Measurements from ENCODE around the gene C9orf50.

Gene C9orf50

DNA sequence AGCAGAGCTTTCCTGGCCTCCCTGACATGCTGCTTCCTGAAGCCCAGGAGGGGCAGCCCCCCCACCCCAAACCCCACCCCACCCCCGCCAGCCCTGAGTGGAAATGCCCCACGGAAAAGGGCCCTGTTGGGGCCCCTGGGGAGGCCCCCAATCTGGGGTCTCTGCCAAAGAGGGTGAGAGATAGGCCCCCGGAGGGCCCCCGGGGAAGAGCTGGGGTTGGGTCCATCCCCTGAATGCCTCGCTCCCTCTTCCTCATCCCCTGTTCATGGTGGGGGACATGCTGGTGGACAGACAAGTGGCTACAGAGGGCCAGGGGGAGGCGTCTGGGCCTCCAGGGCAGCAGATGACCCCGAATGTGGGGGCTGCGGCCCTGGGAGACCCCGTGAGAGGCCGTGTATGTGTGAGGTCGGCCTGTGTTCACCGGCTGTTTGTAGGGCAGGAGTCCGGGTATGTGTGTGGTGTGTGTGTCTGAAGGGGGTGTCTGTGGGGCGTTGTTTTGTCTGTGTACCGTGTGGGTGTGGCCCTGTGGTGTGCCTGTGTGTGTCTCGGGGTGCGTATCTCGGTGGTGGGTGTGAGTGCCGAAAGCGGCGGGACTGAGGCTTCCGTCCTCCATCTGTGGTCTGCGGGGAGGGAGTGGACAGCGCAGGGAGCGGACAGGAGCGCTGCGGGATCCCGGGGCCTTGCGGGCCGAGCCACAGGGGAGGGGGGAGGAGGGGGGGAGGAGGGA lies 11.3 kb downstream of the C9orf50 start:
- Histone ChIP-seq H3K4me1 (ENCODE audit: insufficient read depth, low read length) (peaks cover 23% of the 10 kb centered on the region), H3K36me3 (ENCODE audit: insufficient read depth, low read length) (no peaks in the 10 kb centered on the region), H2AFZ (ENCODE audit: low read depth, low read length) (no peak overlapping the region), H3K4me3 (ENCODE audit: low read length) (no peak overlapping the region), H3K9me3 (ENCODE audit: low read length) (no peaks in the 10 kb centered on the region), H3K27me3 (ENCODE audit: insufficient read depth, low read length) (no peaks in the 10 kb centered on the region)

DNA sequence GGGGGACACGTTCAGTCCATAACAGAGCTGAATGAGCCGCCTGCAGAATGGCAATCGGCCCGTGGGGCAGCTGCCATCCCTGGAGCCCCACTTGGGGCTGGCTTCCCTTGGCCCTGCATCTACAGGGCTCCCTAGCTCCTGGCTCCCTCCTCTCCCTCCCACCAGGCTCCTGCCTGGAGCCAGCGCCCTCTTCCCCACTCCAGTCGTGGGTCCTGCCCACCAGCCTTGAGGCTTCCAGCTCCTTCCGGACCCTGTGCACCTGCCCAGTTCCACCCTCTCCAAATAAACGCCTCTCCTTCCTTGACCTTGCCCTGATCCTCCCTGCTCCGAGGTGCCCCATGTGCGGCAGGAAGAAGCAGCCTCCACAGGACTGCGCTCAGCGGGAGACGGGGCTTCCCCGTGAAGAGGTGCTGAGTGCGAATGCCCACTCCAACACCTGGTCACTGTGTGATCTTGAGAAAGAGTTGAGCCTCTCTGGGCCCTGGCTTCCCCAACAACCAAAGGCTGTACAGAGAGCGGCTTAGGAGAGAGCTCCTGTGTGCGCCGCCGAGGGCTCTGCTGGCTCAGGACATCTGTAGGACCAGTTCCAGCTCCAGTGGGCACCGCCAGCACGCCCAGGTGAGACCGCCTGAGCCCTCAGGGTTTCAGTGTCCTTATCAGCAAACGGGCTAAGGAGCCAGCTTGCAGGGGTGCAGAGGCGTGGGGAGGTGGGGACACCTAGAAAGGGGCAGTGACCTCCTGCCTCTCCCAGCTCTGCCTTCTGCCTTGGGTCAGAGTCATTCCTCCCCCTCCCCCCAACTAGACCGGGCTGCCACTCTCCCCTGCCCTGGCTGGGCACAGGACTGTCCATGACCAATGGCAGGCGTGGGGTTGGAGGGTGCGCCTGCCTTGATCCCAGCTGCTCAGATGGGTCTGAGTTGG lies 12.1 kb downstream of the C9orf50 start:
- no peaks in the 10 kb centered on the region for H3K36me3 ChIP-seq (ENCODE audit: insufficient read depth, low read length)
- H2AFZ ChIP-seq (ENCODE audit: low read depth, low read length) = no peak overlapping the region
- peaks cover 19% of the 10 kb centered on the region for H3K4me1 ChIP-seq (ENCODE audit: insufficient read depth, low read length)
- no peak overlapping the region for H3K4me3 ChIP-seq (ENCODE audit: low read length)
- no peaks in the 10 kb centered on the region for H3K27me3 ChIP-seq (ENCODE audit: insufficient read depth, low read length)
- no peaks in the 10 kb centered on the region for H3K9me3 ChIP-seq (ENCODE audit: low read length)

GRCh38 chr9:129607027-129607387 lies 13.9 kb downstream of the C9orf50 start:
- H3K36me3 ChIP-seq (ENCODE audit: insufficient read depth, low read length) = no peaks in the 10 kb centered on the region
- no peak overlapping the region for H2AFZ ChIP-seq (ENCODE audit: low read depth, low read length)
- peaks cover 18% of the 10 kb centered on the region for H3K4me1 ChIP-seq (ENCODE audit: insufficient read depth, low read length)
- no peaks in the 10 kb centered on the region for H3K27me3 ChIP-seq (ENCODE audit: insufficient read depth, low read length)
- no peaks in the 10 kb centered on the region for H3K9me3 ChIP-seq (ENCODE audit: low read length)
- no peak overlapping the region for H3K4me3 ChIP-seq (ENCODE audit: low read length)

DNA sequence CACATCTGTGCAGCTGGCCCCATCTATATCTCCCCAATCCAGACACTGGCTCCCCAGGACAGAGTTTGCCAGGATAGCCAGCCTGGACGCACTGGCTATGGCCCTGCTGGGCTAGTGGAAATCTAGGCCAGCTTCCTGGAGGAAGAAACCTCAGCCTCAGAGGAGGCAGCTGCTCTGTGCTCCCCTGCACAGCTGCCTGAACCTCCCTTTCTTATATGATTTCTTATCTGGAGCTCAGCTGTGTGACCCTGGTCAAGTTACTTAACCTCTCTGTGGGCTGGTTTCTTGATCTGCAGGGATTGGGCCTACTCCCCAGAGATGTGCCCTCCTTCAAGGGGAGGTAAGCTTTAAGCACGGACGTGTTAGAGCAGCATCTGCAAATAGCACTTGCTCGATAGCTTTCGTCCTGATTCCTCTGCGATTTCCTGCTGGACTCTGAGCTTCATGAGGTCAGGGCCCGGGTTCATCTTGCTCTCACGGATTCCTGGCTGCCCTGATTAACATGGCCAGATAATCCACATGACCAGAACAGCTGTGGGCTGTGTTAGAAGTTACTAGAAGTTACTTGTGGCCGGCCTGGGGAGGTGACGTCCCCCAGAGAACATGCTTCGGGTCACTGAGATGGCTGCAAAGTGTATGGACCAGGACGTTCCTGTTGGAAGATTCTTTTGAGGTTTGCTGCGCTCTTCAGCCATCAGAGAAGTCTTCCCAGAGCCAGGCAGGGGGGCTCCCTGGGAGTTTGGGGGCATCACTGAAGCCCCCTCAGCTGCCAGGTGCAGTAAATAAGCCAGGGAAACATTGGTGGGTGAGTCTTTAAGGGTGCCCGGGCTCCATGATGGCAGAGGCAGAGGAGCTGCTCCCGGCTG lies 14.5 kb downstream of the C9orf50 start:
- no peaks in the 10 kb centered on the region for H3K9me3 ChIP-seq (ENCODE audit: low read length)
- H3K36me3 ChIP-seq (ENCODE audit: insufficient read depth, low read length) = no peaks in the 10 kb centered on the region
- peaks cover 18% of the 10 kb centered on the region for H3K4me1 ChIP-seq (ENCODE audit: insufficient read depth, low read length)
- no peaks in the 10 kb centered on the region for H3K27me3 ChIP-seq (ENCODE audit: insufficient read depth, low read length)
- no peak overlapping the region for H2AFZ ChIP-seq (ENCODE audit: low read depth, low read length)
- H3K4me3 ChIP-seq (ENCODE audit: low read length) = no peak overlapping the region

DNA sequence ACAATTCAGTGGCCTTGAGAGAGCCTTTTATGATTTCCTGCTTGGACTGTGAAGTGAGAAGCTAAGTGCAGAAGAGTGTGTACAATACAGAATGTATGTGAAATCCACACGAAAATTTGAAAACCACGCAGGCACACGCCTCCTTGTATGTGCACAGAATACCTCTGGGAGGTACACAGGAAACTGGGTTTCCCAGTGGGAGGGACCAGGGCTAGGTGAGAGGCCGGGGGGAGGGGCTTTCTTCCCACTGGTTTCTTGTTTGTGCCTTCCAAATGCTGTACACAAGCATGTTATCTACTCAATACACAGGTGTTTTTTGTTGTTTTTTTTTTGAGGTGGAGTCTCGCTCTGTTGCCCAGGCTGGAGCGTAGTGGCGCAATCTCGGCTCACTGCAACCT lies 16.1 kb downstream of the C9orf50 start:
- Histone ChIP-seq H3K4me3 (ENCODE audit: low read length) (no peak overlapping the region), H3K27me3 (ENCODE audit: insufficient read depth, low read length) (no peaks in the 10 kb centered on the region), H3K36me3 (ENCODE audit: insufficient read depth, low read length) (no peaks in the 10 kb centered on the region), H3K4me1 (ENCODE audit: insufficient read depth, low read length) (peaks cover 13% of the 10 kb centered on the region), H2AFZ (ENCODE audit: low read depth, low read length) (no peak overlapping the region), H3K9me3 (ENCODE audit: low read length) (no peaks in the 10 kb centered on the region)

- Histone ChIP-seq H3K27me3 (ENCODE audit: insufficient read depth, low read length) (no peaks in the 10 kb centered on the region), H3K36me3 (ENCODE audit: insufficient read depth, low read length) (no peaks in the 10 kb centered on the region), H2AFZ (ENCODE audit: low read depth, low read length) (no peak overlapping the region), H3K4me3 (ENCODE audit: low read length) (no peak overlapping the region), H3K9me3 (ENCODE audit: low read length) (no peaks in the 10 kb centered on the region), H3K4me1 (ENCODE audit: insufficient read depth, low read length) (peaks cover 10% of the 10 kb centered on the region)
These were observed 16.7 kb downstream of the C9orf50 start for GRCh38 chr9:129604056-129604765.

- Histone ChIP-seq H3K9me3 (ENCODE audit: low read length) (no peaks in the 10 kb centered on the region), H2AFZ (ENCODE audit: low read depth, low read length) (no peak overlapping the region), H3K27me3 (ENCODE audit: insufficient read depth, low read length) (no peaks in the 10 kb centered on the region), H3K4me1 (ENCODE audit: insufficient read depth, low read length) (peaks cover 17% of the 10 kb centered on the region), H3K4me3 (ENCODE audit: low read length) (no peak overlapping the region), H3K36me3 (ENCODE audit: insufficient read depth, low read length) (no peaks in the 10 kb centered on the region)
These were observed 18.1 kb downstream of the C9orf50 start for GRCh38 chr9:129602598-129603415.

- Histone ChIP-seq H3K4me3 (ENCODE audit: low read length) (no peak overlapping the region), H3K9me3 (ENCODE audit: low read length) (no peaks in the 10 kb centered on the region), H3K36me3 (ENCODE audit: insufficient read depth, low read length) (no peaks in the 10 kb centered on the region), H3K27me3 (ENCODE audit: insufficient read depth, low read length) (no peaks in the 10 kb centered on the region), H3K4me1 (ENCODE audit: insufficient read depth, low read length) (peaks cover 20% of the 10 kb centered on the region), H2AFZ (ENCODE audit: low read depth, low read length) (no peak overlapping the region)
These were observed 19.7 kb downstream of the C9orf50 start for GRCh38 chr9:129601082-129601674.

DNA sequence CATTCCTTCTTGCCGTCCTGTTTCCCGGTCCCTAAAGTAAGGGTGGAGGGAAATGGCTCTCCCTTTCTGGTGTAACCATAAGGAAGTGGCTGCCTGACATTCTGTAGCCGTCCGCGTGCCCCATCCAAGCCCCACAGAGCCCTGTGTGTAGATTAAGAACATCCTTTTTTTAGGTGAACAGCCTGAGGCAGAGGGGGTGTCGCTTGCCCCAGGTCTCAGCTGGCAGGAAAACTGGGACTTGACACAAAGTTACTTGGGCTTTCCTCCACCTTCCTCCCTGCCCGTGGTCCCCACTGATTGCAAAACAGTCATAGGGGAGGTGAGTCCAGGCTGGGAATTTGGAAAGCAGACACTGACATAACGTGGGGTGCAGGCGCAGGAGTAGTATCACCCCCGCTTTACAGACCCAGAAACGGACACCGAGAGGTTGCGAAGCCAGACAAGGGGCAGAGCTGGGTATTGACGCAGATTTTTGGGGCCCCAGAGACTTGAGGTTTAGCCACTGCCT lies 22.8 kb downstream of the C9orf50 start:
- Histone ChIP-seq H3K4me1 (ENCODE audit: insufficient read depth, low read length) (peaks cover 20% of the 10 kb centered on the region), H3K9me3 (ENCODE audit: low read length) (no peaks in the 10 kb centered on the region), H3K36me3 (ENCODE audit: insufficient read depth, low read length) (no peaks in the 10 kb centered on the region), H3K27me3 (ENCODE audit: insufficient read depth, low read length) (no peaks in the 10 kb centered on the region), H3K4me3 (ENCODE audit: low read length) (peak overlapping the region; percentile 55), H2AFZ (ENCODE audit: low read depth, low read length) (no peak overlapping the region)

- H3K9me3 ChIP-seq (ENCODE audit: low read length) = no peaks in the 10 kb centered on the region
- peak overlapping the region; percentile 55 for H3K4me3 ChIP-seq (ENCODE audit: low read length)
- H3K4me1 ChIP-seq (ENCODE audit: insufficient read depth, low read length) = peaks cover 16% of the 10 kb centered on the region
- no peaks in the 10 kb centered on the region for H3K36me3 ChIP-seq (ENCODE audit: insufficient read depth, low read length)
- H2AFZ ChIP-seq (ENCODE audit: low read depth, low read length) = no peak overlapping the region
- no peaks in the 10 kb centered on the region for H3K27me3 ChIP-seq (ENCODE audit: insufficient read depth, low read length)
These were observed 23.4 kb downstream of the C9orf50 start for GRCh38 chr9:129597355-129598088.
